ENCODE results near the gene LIMCH1. TPM values are rescaled to one million over a fixed set of nuclear protein-coding genes. Genes with fewer than 3 reads are reported as not detected.
"Not testable (repeated sequence)": the region's sequence is repeated elsewhere in the genome, so short reads cannot be mapped to it uniquely, and the experiment has no call there.

The LIMCH1 gene
- total RNA-seq, 2 experiments from 2014 or later, result not detected

DNA sequence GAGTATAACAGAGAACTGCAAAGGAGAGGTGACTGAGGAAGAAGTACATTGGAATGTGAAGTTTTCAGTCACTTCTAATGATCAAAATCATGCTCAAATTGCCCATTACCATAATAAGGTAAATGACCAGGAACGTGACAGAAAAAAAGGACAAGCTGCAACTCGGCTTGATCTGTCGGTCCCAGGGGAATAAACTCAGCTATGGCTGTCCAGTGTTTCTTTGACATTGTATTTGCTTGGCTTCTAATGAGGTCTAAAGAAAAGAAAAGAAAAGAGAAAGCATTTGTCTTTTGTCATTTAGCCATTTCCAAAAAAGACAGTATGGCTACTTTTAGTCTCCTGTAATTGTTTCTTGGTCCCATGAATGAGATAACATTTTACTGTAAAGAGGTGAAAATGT, 185.3 kb downstream of the LIMCH1 start:
- Mint-ChIP-seq H3K4me1 (no peaks in the 10 kb centered on the region), H3K4me3 (no peak overlapping the region), H3K27me3 (peaks cover 7% of the 10 kb centered on the region), H3K27ac (no peak overlapping the region), H3K9me3 (ENCODE audit: low read depth) (peaks cover 10% of the 10 kb centered on the region), H3K36me3 (ENCODE audit: low read depth) (peaks cover 4% of the 10 kb centered on the region)
- POLR2A ChIA-PET, result no interaction called here
- CTCF ChIA-PET, result no interaction called here
- intact Hi-C loops (cut with DNase I, micrococcal nuclease), result no loop called here
- ATAC-seq (no peak), DNase-seq (no peak)

DNA sequence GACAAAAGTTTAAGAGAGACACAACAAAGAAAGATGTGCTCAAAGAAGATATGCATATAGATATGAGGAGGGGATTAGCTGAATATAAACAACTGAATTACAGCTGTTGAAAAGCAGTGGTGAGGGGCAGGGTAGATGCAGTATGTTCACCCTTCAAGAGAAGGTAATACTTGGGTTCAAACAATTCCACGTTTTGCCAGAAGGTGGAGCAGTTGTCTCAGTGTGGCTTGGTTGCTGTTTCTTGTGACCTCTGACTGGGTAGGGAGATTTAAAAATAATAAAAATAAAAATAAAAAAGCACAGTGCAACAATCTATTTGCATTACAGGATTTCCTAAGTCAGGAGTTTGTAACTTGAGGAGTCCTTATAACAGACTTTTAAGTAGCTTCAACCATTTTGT, 187.3 kb downstream of the LIMCH1 start:
- intact Hi-C loops (cut with DNase I, micrococcal nuclease), result no loop called here
- ChIA-PET CTCF (no interaction called here), POLR2A (no interaction called here)
- DNase-seq (no peak), ATAC-seq (no peak)
- H3K27me3 Mint-ChIP-seq, result peaks cover 7% of the 10 kb centered on the region
- no peak overlapping the region for H3K27ac Mint-ChIP-seq
- H3K4me3 Mint-ChIP-seq, result no peak overlapping the region
- H3K9me3 Mint-ChIP-seq (ENCODE audit: low read depth), result peaks cover 7% of the 10 kb centered on the region
- peaks cover 4% of the 10 kb centered on the region for H3K36me3 Mint-ChIP-seq (ENCODE audit: low read depth)
- H3K4me1 Mint-ChIP-seq, result no peaks in the 10 kb centered on the region

DNA sequence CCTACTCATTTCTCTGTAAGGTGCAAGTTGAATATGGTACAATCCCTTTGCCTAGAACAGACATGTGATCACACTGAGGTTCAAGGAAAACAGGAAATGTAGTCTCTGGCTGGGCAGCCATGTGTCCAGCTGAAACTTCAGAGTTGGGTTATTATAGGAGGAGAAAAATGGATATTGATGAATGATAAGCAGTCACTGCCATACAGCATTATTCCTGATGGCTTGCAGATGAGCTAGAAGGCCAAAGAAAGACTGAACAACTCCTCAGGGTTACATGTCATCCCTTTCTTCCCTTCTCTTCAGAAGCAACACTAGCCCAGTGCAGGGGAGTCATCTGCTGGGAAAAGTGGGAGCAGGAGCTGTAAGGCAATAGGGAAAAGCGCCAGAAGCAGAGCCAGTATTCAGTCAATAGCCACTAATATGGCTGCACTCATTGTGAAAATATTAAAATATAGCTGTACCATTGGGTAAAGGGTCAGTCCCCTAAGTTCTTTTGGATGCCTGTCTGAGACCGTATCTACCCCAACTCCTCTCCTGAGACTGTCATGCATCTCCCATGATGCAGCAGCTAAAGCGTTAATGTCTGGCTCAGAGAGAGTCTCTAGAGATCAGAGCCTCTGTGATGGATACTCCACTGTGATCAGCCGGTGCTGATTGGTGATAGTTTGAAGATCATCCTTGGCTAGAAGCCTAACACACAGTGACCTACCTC, 190.1 kb downstream of the LIMCH1 start:
- no peak overlapping the region for H3K4me3 Mint-ChIP-seq
- H3K4me1 Mint-ChIP-seq, result no peaks in the 10 kb centered on the region
- POLR2A ChIA-PET, result no interaction called here
- H3K9me3 Mint-ChIP-seq (ENCODE audit: low read depth), result peaks cover 5% of the 10 kb centered on the region
- no peak for DNase-seq
- CTCF ChIA-PET, result no interaction called here
- intact Hi-C loops (cut with DNase I, micrococcal nuclease), result no loop called here
- no peak for ATAC-seq
- peaks cover 9% of the 10 kb centered on the region for H3K27me3 Mint-ChIP-seq
- H3K36me3 Mint-ChIP-seq (ENCODE audit: low read depth), result peaks cover 4% of the 10 kb centered on the region
- no peak overlapping the region for H3K27ac Mint-ChIP-seq

DNA sequence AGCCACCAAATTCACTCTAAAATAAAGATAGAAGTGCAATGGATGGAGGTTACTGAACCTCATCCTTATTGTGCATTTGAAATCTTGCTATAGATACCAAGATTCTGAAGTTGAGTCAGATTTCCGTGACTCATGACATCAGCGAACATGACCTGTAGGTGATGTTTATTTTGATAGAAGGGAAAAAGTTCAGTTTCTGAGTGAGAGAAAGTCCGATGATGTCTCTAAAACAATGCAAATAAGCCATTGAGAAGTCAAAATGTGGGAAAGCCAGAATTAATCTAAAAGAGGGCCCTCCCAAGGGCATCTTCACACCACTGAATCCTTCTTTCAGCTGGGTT, 190.6 kb downstream of the LIMCH1 start:
- DNase-seq, result no peak
- ChIA-PET POLR2A (no interaction called here), CTCF (no interaction called here)
- peaks cover 5% of the 10 kb centered on the region for H3K9me3 Mint-ChIP-seq (ENCODE audit: low read depth)
- no peak overlapping the region for H3K27ac Mint-ChIP-seq
- H3K4me3 Mint-ChIP-seq, result no peak overlapping the region
- peaks cover 9% of the 10 kb centered on the region for H3K27me3 Mint-ChIP-seq
- no peak for ATAC-seq
- H3K4me1 Mint-ChIP-seq, result no peaks in the 10 kb centered on the region
- H3K36me3 Mint-ChIP-seq (ENCODE audit: low read depth), result peaks cover 4% of the 10 kb centered on the region
- intact Hi-C loops (cut with DNase I, micrococcal nuclease), result no loop called here

DNA sequence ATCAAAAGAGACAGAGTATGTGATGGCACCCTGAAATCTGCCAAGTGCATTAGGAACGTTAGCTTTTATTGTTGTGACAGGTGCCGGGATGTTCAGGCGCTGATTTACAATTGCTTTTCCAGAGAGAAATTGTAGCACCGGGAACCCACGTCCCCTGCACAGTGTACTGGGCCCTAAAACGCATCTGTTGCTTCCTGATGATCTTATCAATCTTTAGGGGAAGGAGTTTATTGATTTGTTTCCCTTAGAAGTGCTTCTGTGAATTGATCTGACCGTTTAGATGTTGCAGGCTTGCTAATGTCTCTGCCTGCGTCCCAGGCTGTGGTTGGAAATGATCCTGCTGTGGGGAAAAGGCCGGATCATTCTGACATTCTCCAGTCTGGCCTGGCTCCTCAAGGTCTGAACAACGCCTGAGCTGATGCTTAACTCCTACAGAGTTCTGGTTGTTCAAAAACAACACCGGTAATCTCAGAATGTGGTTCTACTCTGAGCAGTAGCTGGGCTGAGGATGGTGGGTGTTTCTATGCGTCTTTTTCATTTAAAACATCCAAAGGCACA, 193.7 kb downstream of the LIMCH1 start:
- Mint-ChIP-seq H3K4me3 (no peak overlapping the region), H3K9me3 (ENCODE audit: low read depth) (no peaks in the 10 kb centered on the region), H3K4me1 (no peaks in the 10 kb centered on the region), H3K27me3 (peaks cover 12% of the 10 kb centered on the region), H3K27ac (no peak overlapping the region), H3K36me3 (ENCODE audit: low read depth) (no peaks in the 10 kb centered on the region)
- ChIA-PET POLR2A (no interaction called here), CTCF (no interaction called here)
- ATAC-seq (no peak), DNase-seq (no peak)
- intact Hi-C loops (cut with DNase I, micrococcal nuclease), result no loop called here

DNA sequence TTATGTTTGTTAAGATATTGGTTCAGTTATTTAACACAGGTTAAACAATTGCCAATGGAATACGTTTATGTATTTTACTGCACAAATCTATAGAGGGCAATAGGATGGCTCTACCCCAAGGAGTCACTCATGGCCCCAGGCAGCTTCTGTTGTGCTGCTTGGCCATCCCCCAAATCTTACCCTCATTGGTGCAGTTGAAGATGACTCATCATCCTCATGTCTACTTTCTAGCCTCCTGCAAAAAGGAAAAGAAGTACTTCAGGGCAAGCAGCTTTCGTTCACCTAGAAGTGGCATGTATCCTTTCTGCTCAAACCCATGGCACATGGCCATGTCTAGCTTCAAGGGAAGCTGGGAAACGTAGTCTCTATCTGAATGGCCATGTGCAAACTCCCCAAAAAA, 196.4 kb downstream of the LIMCH1 start:
- no peak overlapping the region for H3K27ac Mint-ChIP-seq
- no peak overlapping the region for H3K4me3 Mint-ChIP-seq

DNA sequence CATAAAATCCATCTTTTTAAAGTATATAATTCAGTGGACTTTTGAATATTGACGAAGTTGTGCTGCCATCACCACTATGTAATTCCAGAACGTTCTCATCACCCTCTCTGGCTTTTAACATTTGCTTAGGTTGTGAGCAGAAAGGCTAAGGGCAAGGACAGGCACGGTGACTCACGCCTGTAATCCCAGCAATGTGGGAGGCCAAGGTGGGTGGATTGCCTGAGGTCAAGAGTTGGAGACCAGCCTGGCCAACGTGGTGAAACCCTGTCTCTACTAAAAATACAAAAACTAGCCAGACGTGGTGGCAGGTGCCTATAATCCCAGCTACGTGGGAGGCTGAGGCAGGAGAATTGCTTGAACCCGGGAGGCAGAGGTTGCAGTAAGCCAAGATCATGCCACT, 199.5 kb downstream of the LIMCH1 start:
- POLR2A ChIA-PET; intact Hi-C loops (cut with DNase I, micrococcal nuclease); H3K4me3 Mint-ChIP-seq; H3K27ac Mint-ChIP-seq; H3K36me3 Mint-ChIP-seq (ENCODE audit: low read depth); H3K9me3 Mint-ChIP-seq (ENCODE audit: low read depth); DNase-seq; H3K4me1 Mint-ChIP-seq; CTCF ChIA-PET; ATAC-seq: not testable (repeated sequence)
- peaks cover 13% of the 10 kb centered on the region for H3K27me3 Mint-ChIP-seq

More for the DNA sequence above, 196.4 kb downstream of the LIMCH1 start:
- intact Hi-C loops (cut with DNase I, micrococcal nuclease), result no loop called here
- DNase-seq (no peak), ATAC-seq (no peak)
- H3K4me1 Mint-ChIP-seq, result no peaks in the 10 kb centered on the region
- H3K36me3 Mint-ChIP-seq (ENCODE audit: low read depth), result no peaks in the 10 kb centered on the region
- no peaks in the 10 kb centered on the region for H3K9me3 Mint-ChIP-seq (ENCODE audit: low read depth)
- H3K27me3 Mint-ChIP-seq, result peaks cover 15% of the 10 kb centered on the region
- CTCF ChIA-PET, result interaction anchor here (1.1 kb wide), 1 partner anchor 25 kb away, joined by 3 read pairs; no protein-coding TSS in a partner anchor
- POLR2A ChIA-PET, result no interaction called here

DNA sequence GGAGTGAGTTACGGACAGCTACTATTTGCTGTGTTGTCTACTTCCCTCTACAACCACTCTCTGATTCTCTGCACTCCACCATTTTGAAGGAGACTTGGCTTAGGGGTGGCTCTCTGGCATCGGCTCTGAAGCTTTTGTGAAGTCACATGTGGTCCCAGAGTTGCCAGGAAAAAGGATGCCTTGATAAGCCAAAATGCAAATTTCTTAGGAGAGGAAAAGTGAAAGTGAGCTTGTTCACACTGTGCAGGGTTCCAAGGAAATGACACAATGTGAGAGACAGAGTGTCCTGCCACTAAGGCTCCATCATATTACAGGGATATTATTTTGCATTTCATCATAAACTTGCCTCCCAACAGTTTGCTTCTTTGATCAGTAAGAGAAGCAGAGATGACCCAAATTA, 203.4 kb downstream of the LIMCH1 start:
- Mint-ChIP-seq H3K9me3 (ENCODE audit: low read depth) (no peaks in the 10 kb centered on the region), H3K36me3 (ENCODE audit: low read depth) (peaks cover 5% of the 10 kb centered on the region), H3K27me3 (peaks cover 28% of the 10 kb centered on the region), H3K4me1 (no peaks in the 10 kb centered on the region), H3K4me3 (no peak overlapping the region), H3K27ac (no peak overlapping the region)
- intact Hi-C loops (cut with DNase I, micrococcal nuclease), result loop anchor here in 1 of 2 experiments (10.0 kb wide), 1 partner anchor 653 kb away; the partner anchor contains the start of gene SHISA3
- POLR2A ChIA-PET, result no interaction called here
- CTCF ChIA-PET, result no interaction called here
- no peak for ATAC-seq
- DNase-seq, result no peak

DNA sequence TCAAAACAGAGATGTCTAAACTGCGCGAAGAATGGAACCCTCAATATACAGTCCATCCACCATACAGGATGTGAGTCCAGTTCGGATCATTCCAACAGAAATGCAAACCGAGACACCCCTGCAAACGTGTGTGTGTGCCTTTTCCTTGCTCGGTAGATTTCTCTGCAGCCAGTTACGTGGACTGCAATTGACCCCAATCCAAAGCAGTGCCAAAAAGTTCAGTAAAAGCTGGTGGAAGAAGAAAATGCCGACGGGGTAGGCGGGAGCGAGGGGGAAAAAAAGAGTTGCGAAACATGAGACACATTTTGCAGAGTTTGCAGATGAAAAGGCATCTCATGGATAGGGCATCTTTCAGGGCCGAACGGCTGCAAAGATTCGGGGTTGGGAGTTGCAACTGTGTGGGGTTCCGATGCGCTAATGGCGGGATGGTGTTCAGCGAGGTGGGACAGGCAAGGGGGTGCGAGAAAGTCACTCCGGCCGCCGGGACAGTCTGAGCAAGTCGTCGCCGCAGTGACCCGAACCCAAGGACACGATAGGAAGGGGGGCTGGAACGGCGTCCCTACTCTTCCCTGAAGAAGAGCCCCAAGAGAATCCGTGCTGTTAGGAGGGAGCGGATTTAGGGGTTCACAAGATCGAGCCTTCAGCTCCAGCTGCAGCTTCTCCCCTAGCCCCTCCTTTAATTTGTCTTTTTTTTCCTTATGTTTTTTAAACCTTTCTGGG, 206.8 kb downstream of the LIMCH1 start:
- no peak for ATAC-seq
- intact Hi-C loops (cut with DNase I, micrococcal nuclease), result loop anchor here in 1 of 2 experiments (10.0 kb wide), 1 partner anchor 650 kb away; the partner anchor contains the start of gene SHISA3
- no peak for DNase-seq
- no peaks in the 10 kb centered on the region for H3K9me3 Mint-ChIP-seq (ENCODE audit: low read depth)
- POLR2A ChIA-PET, result no interaction called here
- H3K4me3 Mint-ChIP-seq, result no peak overlapping the region
- no peak overlapping the region for H3K27ac Mint-ChIP-seq
- peaks cover 5% of the 10 kb centered on the region for H3K36me3 Mint-ChIP-seq (ENCODE audit: low read depth)
- CTCF ChIA-PET, result no interaction called here
- no peaks in the 10 kb centered on the region for H3K4me1 Mint-ChIP-seq
- H3K27me3 Mint-ChIP-seq, result peaks cover 51% of the 10 kb centered on the region

DNA sequence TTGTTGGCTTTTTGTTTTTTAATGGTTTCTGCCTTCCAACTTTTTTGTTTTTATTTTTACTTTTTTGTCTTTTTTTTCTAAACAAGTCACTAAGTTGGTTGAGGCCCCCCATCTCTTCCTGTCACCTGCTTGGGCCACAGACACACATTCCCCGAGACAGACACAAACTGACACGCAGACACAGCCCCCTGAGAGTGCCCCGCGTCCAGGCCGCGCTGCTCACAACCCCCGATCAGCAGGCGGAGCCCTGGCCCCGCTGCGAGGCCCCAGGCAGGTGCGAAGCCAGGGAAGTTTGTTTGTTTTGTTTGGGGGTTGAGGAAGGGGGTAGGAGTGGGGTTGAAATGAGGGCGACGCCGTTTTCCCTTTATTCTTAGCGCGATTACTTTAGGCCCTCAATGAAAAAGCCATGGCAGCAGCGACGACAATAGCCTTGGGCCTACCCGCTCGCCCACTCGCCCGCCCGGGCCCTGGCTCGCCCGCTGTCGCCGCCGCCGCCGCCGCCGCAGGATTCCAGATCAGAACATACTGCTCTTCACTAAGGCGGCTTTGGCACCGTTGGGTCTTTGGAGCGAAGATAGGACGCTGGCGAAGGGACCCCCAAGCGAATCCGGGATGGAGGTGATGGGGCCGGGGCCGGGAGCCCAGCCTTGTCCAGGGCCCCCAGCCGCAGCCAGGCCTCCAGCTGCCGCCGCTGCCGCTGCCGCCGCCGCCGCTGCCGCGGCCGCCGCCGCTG, 207.5 kb downstream of the LIMCH1 start:
- CTCF ChIA-PET, result no interaction called here
- Mint-ChIP-seq H3K9me3 (ENCODE audit: low read depth) (no peaks in the 10 kb centered on the region), H3K4me3 (no peak overlapping the region), H3K4me1 (no peaks in the 10 kb centered on the region), H3K27ac (no peak overlapping the region), H3K27me3 (peaks cover 54% of the 10 kb centered on the region), H3K36me3 (ENCODE audit: low read depth) (peaks cover 5% of the 10 kb centered on the region)
- POLR2A ChIA-PET, result no interaction called here
- no peak for ATAC-seq
- intact Hi-C loops (cut with DNase I, micrococcal nuclease), result loop anchor here in 1 of 2 experiments (2.0 to 10.0 kb wide), 2 partner anchors 121 to 649 kb away; partner anchors contain the start of gene SHISA3
- DNase-seq, result no peak

DNA sequence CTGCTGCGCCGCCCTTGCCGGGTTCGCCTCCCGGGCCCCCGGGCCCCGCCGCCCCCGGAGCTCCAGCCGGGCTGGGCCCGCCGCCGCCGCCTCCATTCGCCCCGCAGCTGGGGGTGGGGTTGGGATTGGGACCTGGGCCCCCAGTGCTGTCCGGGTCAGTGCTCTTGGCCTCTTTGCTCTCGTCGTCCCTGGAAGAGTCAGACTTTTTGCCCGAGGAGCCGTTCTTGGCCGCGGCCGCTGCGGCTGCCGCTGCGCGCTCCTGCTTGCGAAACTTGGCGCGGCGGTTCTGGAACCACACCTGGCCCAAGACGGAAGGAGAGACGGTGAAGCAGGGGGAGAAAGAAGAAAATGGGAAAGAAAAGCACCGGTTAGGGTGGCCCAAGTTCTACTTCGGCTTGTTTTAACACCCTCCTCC, 208.1 kb downstream of the LIMCH1 start:
- intact Hi-C loops (cut with DNase I, micrococcal nuclease), result loop anchor here in 1 of 2 experiments (2.0 to 10.0 kb wide), 2 partner anchors 121 to 649 kb away; partner anchors contain the start of gene SHISA3
- POLR2A ChIA-PET, result no interaction called here

More for the DNA sequence above, 208.1 kb downstream of the LIMCH1 start:
- Mint-ChIP-seq H3K9me3 (ENCODE audit: low read depth) (no peaks in the 10 kb centered on the region), H3K4me3 (no peak overlapping the region), H3K27ac (no peak overlapping the region), H3K4me1 (no peaks in the 10 kb centered on the region), H3K36me3 (ENCODE audit: low read depth) (peaks cover 5% of the 10 kb centered on the region), H3K27me3 (peaks cover 59% of the 10 kb centered on the region)
- ATAC-seq, result no peak
- CTCF ChIA-PET, result no interaction called here
- no peak for DNase-seq
